GM18499 (cell line): ENCODE data around the gene PLXNA4.
"Not testable (repeated sequence)": the region's sequence is repeated elsewhere in the genome, so short reads cannot be mapped to it uniquely, and the experiment has no call there.

ENCODE experiments used
- ATAC-seq: cut with Tn5 transposase; IDR thresholded peaks from one replicate; pipeline ENCODE4 v1.9.1; 2021; ENCODE audit warnings: moderate number of reproducible peaks; ENCODE audit not compliant: insufficient read depth, unreplicated experiment

PLXNA4 gene, protein sequence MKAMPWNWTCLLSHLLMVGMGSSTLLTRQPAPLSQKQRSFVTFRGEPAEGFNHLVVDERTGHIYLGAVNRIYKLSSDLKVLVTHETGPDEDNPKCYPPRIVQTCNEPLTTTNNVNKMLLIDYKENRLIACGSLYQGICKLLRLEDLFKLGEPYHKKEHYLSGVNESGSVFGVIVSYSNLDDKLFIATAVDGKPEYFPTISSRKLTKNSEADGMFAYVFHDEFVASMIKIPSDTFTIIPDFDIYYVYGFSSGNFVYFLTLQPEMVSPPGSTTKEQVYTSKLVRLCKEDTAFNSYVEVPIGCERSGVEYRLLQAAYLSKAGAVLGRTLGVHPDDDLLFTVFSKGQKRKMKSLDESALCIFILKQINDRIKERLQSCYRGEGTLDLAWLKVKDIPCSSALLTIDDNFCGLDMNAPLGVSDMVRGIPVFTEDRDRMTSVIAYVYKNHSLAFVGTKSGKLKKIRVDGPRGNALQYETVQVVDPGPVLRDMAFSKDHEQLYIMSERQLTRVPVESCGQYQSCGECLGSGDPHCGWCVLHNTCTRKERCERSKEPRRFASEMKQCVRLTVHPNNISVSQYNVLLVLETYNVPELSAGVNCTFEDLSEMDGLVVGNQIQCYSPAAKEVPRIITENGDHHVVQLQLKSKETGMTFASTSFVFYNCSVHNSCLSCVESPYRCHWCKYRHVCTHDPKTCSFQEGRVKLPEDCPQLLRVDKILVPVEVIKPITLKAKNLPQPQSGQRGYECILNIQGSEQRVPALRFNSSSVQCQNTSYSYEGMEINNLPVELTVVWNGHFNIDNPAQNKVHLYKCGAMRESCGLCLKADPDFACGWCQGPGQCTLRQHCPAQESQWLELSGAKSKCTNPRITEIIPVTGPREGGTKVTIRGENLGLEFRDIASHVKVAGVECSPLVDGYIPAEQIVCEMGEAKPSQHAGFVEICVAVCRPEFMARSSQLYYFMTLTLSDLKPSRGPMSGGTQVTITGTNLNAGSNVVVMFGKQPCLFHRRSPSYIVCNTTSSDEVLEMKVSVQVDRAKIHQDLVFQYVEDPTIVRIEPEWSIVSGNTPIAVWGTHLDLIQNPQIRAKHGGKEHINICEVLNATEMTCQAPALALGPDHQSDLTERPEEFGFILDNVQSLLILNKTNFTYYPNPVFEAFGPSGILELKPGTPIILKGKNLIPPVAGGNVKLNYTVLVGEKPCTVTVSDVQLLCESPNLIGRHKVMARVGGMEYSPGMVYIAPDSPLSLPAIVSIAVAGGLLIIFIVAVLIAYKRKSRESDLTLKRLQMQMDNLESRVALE (N-terminal part only)

DNA sequence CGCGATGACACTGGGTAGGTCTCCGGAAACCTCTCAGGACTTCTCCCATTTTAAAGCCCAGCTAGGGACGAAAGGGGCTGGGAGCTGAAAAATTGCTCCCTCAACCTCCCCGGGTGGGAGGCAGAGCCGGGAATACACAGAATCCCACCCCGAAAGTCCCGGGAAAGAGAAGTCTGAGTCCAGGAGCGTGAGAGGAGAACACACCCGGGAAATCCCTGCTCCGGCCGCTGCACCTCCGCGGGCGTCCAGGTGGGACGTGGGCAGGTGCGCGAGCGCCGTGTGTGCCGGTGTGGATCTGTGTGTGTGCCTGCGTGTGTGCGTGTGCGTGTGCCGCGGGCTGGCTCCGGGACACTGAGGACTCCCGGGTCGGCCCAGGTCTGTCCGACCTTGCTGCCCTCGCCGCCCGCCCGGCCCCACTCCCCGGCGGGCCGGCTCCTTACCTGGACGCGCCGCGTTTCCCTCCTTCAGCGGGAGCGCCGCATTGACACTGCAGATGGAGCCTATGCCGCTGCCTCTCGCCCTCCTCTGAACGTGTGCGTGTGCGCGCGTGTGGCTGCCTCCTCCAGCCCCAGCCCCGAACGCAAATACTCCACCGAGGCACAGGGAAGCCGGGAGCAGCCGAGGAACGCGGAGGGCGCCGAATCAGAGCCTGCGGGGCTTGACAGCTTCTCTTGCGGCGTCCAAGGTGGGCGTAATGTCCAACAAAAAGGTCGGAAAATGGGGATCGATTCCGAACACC lies at the start of gene PLXNA4:
PLXNA4 (minus strand) TSS at position 489 of the 739 bp plus-strand sequence. CDS start 67,777 bp downstream, outside the sequence.
- ATAC-seq: no peak

DNA sequence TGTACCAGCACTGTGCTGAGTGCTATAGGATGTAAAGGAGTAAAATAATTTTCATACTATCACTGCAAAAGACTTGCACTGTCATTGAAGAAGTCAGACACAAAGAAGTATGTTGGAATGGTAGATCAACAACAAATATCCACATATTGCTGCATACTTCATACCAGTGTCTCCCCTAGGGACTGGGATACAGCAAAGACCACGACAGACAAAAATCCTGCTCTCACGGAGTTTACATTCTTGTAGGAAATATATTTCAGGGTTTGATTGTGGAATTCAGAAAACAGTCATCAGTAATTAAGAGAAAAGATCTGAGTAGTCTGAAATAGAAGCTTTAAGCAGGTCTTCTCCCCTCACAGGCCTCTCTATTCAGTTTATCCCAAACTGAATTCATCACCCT lies 49.4 kb upstream of the PLXNA4 start:
- ATAC-seq: no peak

DNA sequence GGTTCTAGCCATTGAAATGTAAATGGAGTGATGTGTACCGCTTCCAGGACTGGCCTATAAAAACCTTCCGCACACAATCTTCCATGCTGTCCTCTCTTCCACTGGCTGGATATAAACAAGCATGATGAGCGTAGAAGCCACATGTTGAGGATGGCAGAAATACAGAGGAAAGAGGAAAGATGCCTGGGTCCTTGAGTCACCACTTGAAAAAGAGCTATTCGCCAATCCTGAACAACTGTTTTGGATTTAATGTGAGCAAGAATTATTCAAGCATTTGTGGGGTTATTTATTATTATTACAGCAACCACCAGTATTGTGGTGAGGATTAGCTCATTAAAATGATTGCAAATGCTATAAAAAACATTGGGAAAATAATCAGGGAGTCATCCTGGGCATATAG lies 45.8 kb upstream of the PLXNA4 start:
- ATAC-seq: no peak

DNA sequence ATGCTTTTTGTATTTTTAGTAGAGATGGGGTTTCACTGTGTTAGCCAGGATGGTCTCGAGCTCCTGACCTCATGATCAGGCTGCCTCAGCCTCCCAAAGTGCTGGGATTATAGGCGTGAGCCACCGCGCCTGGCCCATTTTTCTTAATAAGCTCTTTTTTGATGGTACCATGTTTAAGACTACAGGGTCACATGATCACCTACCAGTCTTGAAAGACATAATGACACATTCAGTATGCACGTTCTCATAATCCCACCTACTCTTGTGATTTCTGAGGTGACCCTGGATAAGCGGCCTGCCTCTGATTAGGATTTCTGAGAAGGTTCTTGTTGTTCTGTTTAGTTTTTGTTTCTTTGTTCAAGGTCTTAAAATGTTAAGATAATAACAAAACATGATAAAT lies 43.7 kb upstream of the PLXNA4 start:
- no peak for ATAC-seq

DNA sequence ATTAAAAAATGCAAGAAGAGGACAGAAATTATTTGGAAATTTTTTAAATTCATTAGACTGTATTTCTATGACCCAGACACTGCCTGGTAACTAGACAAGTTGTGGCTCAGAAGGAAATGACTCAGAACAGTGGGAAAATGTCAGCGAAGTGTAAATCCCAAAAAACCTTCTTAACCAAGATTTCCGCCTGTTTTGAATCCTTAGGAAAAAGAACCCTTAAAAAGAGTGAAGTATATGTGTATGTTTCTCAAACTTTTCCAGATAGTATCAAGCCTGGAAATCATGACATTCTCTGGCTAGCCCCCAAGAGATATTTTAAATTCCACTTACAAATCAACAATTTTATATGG lies 42.7 kb upstream of the PLXNA4 start:
- no peak for ATAC-seq

DNA sequence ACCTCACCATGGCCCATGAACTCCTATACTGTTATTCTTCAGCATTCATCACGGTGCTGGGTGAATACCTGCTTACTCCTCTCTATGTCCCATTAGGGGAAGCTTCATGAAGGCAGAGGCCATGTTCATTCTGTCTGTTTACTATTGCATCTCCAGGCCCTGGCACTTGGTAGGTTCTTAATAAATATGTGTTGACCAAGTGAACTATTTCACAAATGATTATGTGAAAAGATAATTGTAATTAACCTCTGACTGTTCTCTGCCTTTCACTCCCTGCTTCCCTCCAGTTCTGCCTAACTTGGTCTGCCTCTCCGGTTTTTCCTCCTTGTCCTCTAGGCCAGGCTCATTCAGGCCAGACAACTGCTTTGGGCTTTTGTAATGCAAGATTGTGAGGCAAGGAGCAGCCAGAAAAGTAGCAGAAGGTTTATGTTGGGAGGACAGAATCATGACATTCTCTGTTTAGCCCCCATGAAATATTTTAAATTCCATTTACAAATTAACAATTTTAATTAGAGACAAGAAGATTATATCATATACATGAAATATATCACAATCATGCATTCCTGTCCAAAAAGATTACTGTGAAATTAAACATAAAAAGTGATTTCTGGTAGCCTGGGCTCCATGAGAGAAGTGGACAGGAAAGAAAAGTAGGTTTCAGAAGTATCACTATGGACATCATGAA lies 42.1 kb upstream of the PLXNA4 start:
- ATAC-seq: no peak

DNA sequence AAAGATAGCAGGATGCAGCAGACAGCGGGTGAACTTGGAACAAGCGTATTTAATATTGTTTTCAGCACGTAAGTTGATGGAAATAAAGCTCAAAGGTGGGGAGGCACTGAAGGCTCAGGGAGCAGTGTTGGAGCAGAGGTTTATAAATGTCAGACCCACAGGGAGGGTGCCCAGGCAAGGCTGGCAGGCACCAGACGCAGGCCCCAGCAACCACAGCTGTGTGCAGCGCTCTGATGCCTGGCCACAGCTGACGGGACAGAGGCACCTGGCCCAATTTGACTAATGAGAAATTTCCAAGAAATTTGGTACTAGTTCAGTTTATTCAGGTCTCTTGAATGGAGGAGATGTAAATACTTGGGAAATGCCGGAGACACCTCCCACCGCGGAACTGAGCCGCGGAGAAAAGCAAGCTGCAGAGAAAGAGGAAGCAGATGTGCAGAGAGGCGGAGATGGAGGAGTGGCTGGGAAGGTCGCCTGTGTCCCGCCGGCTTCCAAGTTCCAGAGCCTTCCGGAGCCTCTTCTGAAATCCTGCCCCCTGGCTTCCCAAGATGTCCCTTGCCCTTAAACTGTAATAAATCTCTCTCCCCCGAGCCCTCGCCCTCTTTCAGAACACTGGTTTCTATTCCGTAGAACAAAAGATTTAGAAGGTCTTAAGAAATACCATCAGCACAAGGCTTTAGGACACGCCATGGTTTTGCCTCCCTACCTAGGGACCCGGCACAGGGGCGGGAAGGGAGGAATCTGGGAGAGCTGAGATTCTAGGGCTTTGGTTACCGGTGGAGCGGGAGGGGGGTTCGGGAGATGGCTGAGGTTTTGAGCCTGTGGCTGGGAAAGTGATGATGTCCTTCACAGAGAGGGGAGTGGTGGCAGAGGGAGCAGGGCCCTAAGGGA lies 38.4 kb upstream of the PLXNA4 start:
- ATAC-seq: no peak

DNA sequence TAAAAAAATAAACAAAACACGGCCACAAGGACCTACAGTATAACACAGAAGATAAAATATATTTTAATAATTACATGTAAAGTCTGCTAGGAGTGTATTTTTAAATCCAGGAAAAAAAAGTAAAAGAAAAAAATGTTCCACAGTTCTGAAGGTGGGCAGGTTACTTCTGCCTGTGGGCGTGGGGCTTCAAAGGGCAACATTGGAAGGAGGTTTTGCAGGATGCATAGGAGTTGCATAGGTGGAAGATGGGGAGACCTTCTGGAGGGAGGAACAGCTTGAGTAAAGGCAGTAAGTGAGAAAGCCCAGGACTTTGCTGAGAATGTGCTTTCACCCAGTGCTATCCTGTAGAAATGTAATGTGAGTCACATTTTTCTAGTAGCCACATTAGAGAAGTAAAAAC lies 37.5 kb upstream of the PLXNA4 start:
- ATAC-seq: no peak

DNA sequence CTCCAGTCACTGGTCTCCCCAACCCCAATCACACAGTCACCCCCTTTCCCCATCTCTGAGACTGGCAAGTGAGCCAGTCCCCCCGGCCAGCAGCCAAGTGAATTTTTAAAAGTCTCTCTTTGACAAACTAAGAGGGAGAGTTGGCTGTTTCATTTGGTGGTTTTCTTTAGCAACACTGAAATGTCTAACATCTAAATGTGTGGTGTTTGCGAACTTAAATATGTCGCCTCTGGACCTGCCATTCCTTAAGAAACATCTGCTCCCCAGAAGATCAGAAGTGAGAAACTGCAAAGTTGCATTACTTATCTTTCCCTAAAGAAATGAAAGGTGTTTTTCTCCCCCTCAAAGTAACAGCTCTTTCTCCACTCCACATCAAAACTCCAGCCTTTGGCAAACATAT lies 34.7 kb upstream of the PLXNA4 start:
- no peak for ATAC-seq

DNA sequence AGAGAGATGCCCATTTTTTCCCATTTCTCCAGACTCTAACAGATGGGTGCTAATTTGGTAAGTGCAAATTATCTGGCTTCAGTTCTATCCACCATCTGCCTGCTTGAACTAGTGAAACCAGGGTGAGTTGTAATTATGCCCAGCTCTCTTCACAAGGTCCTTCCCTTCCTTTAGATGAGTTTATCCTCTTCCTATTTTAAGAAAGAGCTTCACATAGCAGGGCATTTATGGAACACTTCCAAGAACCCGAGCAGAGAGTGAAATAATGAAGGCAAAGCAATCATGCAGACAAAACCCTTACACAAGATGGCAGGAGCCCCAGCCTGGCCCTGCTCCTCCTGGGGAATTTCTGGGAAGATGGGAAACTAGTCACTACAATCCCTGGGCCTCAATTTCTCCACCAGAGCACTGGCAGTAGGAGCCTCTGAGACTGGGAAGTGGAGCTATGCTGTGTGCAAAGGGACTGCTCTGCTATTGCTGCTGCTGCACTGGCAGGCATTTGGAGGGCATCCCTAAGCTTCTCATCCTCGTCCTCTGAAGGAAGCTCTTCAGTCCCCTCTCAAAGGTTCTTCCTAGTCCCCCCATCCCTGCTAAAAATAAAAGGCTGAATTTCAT lies 33.7 kb upstream of the PLXNA4 start:
- ATAC-seq: no peak

DNA sequence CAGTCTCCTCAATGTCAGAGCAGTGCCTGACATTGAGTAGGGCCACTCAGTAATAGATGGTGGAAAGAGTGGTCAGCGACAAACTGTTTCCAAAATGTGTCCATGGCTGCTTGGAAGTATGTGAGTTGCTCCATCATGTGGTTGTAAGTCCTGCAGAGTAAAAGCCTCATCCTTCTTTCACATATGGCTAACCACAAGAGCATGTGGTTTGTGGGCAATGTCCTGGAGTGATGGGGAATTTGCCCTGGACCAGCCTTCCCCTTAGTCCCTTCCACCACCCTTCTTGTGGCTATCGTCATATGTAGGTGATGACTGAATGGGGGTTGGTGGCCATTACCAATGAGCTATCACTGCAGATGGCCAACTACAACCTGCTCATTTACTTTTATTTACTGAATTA lies 33.0 kb upstream of the PLXNA4 start:
- ATAC-seq: no peak

DNA sequence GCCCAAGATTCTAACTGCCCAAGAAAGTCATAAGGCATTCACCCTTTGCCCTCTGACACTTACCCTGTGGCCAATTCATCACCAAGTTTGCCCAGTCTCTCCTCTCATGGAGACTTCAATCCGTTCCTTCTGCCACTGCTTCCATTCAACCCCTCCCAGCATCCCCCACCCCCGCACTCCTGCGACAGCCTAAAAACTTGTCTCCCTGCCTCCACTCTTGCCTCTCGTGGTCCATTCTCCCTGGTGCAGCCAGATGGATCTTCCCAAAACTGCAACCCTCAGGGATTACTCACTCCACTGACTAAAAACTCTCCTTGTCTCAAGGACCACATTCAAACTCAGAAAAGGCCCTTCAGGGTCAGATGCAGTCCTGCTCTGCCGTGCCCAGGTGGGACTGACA lies 32.3 kb upstream of the PLXNA4 start:
- ATAC-seq: no peak

DNA sequence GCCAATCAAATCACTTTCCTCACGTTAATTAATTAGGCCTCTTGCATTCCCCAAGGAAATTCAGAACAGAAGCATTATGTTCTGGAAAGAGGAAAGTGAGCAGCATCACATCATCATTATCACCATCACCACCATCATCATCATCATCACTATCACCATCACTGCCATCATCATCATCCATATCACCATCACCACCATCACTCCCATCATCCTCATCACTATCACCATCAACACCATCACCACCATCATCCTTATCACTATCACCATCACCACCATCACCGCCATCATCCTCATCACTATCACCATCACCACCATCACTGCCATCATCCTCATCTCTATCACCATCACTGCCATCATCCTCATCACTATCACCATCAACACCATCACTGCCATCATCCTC lies 31.4 kb upstream of the PLXNA4 start:
- ATAC-seq: no peak

DNA sequence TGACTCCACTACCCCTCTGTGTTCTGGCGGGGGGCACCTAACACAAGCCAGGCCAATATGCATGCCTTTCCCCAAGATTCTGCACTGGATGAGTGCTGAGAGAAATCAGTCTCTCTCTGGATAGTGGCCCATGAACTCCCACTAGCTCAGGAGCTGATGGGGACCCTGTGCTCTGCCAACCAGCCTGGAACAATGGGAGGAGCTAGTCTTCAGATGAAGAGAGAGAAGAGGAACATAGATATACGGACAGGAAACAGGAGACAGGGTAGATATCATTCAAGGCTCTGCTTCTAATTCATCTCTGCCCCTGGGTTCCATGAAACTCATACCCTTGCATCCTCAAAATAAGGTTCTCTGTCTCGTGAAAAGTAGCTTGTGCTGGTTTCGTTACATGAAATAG lies 27.9 kb upstream of the PLXNA4 start:
- no peak for ATAC-seq

DNA sequence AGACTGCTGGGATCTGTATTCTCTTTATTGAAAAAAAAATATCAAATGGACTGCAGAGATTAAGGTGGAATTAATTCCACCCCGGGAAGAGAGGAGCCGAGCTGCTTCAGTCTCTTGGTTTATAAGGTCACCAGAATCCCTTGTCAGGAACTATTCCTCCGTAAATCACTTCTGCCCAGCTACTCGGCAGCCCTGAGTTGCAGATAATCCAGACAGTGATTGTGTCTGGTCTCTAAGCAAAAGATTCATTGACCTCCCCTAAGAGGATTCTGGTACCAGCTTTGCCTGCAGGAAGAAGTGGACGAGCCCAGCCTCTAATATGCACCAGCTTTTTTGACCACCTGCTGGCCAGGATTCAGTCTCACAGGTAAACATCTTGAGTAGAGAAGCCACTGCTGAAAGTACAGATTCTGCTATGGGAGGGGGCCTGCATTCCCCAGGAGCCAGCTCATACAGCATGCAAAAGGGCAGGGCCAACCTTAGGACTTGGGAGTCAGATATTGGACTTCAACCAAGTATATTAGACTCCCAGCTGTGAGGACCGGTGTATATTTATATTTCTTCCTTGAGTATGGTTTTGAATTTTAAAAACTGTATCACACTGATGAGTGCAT lies 27.1 kb upstream of the PLXNA4 start:
- no peak for ATAC-seq

DNA sequence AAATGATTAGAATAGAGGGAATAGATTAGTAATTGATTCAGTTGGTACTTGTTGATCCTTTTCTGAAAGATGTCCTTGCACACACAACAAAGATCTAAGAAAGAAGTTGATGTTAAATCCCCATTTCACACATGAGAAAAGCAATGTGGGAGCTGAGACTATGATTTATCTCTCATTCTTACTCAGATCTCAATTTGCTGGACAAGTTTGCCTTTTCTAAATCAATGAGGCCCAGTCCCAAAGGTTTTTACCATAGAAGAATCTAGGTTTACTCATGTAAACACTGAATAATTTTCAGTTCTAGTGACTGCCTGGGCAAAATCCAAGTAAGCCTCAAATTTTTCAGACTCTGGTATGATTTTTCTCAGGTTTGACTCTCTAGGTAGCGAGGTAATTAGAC lies 25.5 kb upstream of the PLXNA4 start:
- no peak for ATAC-seq

DNA sequence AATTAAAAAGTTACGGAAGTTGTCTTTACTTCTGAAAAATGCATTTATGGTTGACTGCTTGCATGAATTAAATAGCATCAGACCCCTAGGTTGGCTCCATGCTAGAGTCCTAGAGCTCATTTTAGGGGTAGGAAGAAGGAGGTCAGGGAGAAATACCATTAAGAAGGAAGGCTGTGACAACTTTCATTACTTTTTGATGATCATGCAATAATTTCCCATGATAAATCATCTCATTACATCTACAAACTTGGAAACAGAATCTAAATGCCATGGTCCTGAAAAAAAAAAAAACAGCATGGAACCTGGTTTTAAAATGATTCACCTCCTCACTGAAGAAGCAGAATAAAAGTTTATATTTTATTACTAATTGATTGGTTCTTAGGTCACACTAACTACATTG lies 20.3 kb upstream of the PLXNA4 start:
- no peak for ATAC-seq

DNA sequence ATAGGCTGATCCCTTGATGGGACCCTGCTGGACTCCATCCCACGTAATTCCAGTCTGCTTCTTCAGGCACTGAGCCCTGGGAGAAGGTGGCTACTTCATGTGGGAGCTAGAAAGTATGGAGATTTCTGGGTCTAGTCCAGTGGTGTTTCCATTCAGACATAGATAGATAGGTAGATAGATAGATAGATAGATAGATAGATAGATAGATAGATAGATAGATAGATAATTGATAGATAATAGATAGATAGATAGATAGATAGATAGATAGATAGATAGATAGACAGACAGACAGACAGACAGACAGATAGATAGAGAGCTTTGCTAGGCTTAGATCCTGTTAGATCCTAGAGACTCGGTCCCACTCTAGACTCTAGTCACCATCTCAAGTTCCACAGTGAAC lies 18.5 kb upstream of the PLXNA4 start:
- not testable (repeated sequence) for ATAC-seq
